ENCODE measurements around the gene HIC1. TPM values are rescaled to one million over a fixed set of nuclear protein-coding genes. Genes with fewer than 3 reads are reported as not detected.
A peak's percentile ranks its signal among the peaks of the same experiment; 100 is the strongest.

Gene HIC1
- total RNA-seq, 1 donor from 2014 or later, result 14.9 TPM

GRCh38 chr17:2060681-2061440 lies 6.0 kb downstream of the HIC1 start:
- no peak for DNase-seq (ENCODE audit: low spot score)

GRCh38 chr17:2061441-2061958 lies 6.6 kb downstream of the HIC1 start:
- no peak for DNase-seq (ENCODE audit: low spot score)

GRCh38 chr17:2062571-2063183 lies 7.8 kb downstream of the HIC1 start:
- no peak for DNase-seq (ENCODE audit: low spot score)

GRCh38 chr17:2063261-2064146 lies 8.6 kb downstream of the HIC1 start:
- DNase-seq (ENCODE audit: low spot score), result no peak

- no peak for DNase-seq (ENCODE audit: low spot score)
Measured at GRCh38 chr17:2064147-2064489, 9.2 kb downstream of the HIC1 start.

GRCh38 chr17:2064520-2064971 lies 9.6 kb downstream of the HIC1 start:
- no peak for DNase-seq (ENCODE audit: low spot score)

GRCh38 chr17:2064980-2065785 lies 10.3 kb downstream of the HIC1 start:
- DNase-seq (ENCODE audit: low spot score), result no peak

GRCh38 chr17:2065949-2066400 lies 11.1 kb downstream of the HIC1 start:
- no peak for DNase-seq (ENCODE audit: low spot score)

GRCh38 chr17:2067048-2067561 lies 12.2 kb downstream of the HIC1 start:
- DNase-seq (ENCODE audit: low spot score), result no peak

- DNase-seq (ENCODE audit: low spot score), result no peak
Measured at GRCh38 chr17:2067608-2068024, 12.7 kb downstream of the HIC1 start.

- no peak for DNase-seq (ENCODE audit: low spot score)
Measured at GRCh38 chr17:2068031-2068518, 13.2 kb downstream of the HIC1 start.

- no peak for DNase-seq (ENCODE audit: low spot score)
Measured at GRCh38 chr17:2068519-2069051, 13.7 kb downstream of the HIC1 start.

GRCh38 chr17:2070241-2071023 lies 15.5 kb downstream of the HIC1 start:
- no peak for DNase-seq (ENCODE audit: low spot score)

GRCh38 chr17:2071024-2071385 lies 16.1 kb downstream of the HIC1 start:
- DNase-seq (ENCODE audit: low spot score), result no peak

GRCh38 chr17:2071455-2072281 lies 16.8 kb downstream of the HIC1 start:
- DNase-seq (ENCODE audit: low spot score), result peak; percentile 82

- no peak for DNase-seq (ENCODE audit: low spot score)
Measured at GRCh38 chr17:2074919-2075318, 20.0 kb downstream of the HIC1 start.

GRCh38 chr17:2075336-2076086 lies 20.6 kb downstream of the HIC1 start:
- no peak for DNase-seq (ENCODE audit: low spot score)

All from ureter (tissue), 1 donor.